NB4 (cell line): Measurements from ENCODE around the gene ASMTL.

Experiments
- DNase-seq: peaks from one replicate; pipeline ENCODE4 v3.0.0; 2010; ENCODE audit warnings: low read depth
- H3K4me3 ChIP-seq: one replicate; pipeline ENCODE4 v1.5.1; 2011; ENCODE audit warnings: mild to moderate bottlenecking, low read depth, low read length, moderate library complexity
- CTCF ChIP-seq: IDR thresholded peaks from one replicate; pipeline ENCODE4 v1.5.1; 2012; ENCODE audit warnings: low read depth, low read length
- MAX ChIP-seq: IDR thresholded peaks from 2 replicates; pipeline ENCODE4 v1.6.1; 2011; ENCODE audit warnings: low read depth, low read length
- MYC ChIP-seq: IDR thresholded peaks from 2 replicates; pipeline ENCODE4 v1.6.1; 2011; ENCODE audit warnings: low read depth, low read length
- POLR2A ChIP-seq: IDR thresholded peaks from 2 replicates; pipeline ENCODE4 v1.6.1; 2011; ENCODE audit warnings: mild to moderate bottlenecking; ENCODE audit not compliant: insufficient read length; ENCODE audit errors: extremely low read depth

The ASMTL gene

GRCh38 chrX:1397001-1397400 is 55.7 kb downstream of the ASMTL start:
- TF ChIP-seq POLR2A (no peak), CTCF (no peak), MYC (no peak), MAX (no peak)
- DNase-seq: no peak
- no peak overlapping the region for H3K4me3 ChIP-seq

GRCh38 chrX:1395646-1396216 is 57.0 kb downstream of the ASMTL start:
- no peak for TF ChIP-seq CTCF
- no peak for TF ChIP-seq POLR2A
- DNase-seq: no peak
- H3K4me3 ChIP-seq: no peak overlapping the region

- TF ChIP-seq MAX (no peak), POLR2A (no peak), MYC (no peak), CTCF (no peak)
- H3K4me3 ChIP-seq: no peak overlapping the region
- DNase-seq: no peak
These were observed 57.8 kb downstream of the ASMTL start for GRCh38 chrX:1394731-1395501.

- DNase-seq: no peak
- TF ChIP-seq MAX (no peak), MYC (no peak), CTCF (no peak), POLR2A (no peak)
- H3K4me3 ChIP-seq: no peak overlapping the region
These were observed 58.7 kb downstream of the ASMTL start for GRCh38 chrX:1393871-1394615.

- DNase-seq: peak; percentile 66
- peak; percentile 51 for TF ChIP-seq POLR2A
- no peak for TF ChIP-seq CTCF
- TF ChIP-seq MYC: peak; percentile 69
- TF ChIP-seq MAX: peak; percentile 54
- peak overlapping the region; percentile 64 for H3K4me3 ChIP-seq
These were observed 60.2 kb downstream of the ASMTL start for GRCh38 chrX:1392376-1393068.
